GM18861 (cell line): ENCODE data around the gene FBXO21.
A peak's percentile ranks its signal among the peaks of the same experiment; 100 is the strongest.
"Not testable (repeated sequence)": the region's sequence is repeated elsewhere in the genome, so short reads cannot be mapped to it uniquely, and the experiment has no call there.

Experiments used
- ATAC-seq: cut with Tn5 transposase; IDR thresholded peaks from one replicate; pipeline ENCODE4 v1.9.1; 2021; ENCODE audit not compliant: unreplicated experiment

Gene FBXO21, protein sequence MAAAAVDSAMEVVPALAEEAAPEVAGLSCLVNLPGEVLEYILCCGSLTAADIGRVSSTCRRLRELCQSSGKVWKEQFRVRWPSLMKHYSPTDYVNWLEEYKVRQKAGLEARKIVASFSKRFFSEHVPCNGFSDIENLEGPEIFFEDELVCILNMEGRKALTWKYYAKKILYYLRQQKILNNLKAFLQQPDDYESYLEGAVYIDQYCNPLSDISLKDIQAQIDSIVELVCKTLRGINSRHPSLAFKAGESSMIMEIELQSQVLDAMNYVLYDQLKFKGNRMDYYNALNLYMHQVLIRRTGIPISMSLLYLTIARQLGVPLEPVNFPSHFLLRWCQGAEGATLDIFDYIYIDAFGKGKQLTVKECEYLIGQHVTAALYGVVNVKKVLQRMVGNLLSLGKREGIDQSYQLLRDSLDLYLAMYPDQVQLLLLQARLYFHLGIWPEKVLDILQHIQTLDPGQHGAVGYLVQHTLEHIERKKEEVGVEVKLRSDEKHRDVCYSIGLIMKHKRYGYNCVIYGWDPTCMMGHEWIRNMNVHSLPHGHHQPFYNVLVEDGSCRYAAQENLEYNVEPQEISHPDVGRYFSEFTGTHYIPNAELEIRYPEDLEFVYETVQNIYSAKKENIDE

GRCh38 chr12:117190210-117190781 lies at the start of gene FBXO21:
Gene FBXO21 (minus strand): TSS chr12:117190470. CDS start chr12:117190456, 14 bp downstream.
- peak; percentile 83 for ATAC-seq

GRCh38 chr12:117236456-117237001 lies 46.3 kb upstream of the FBXO21 start:
- ATAC-seq = no peak

DNA sequence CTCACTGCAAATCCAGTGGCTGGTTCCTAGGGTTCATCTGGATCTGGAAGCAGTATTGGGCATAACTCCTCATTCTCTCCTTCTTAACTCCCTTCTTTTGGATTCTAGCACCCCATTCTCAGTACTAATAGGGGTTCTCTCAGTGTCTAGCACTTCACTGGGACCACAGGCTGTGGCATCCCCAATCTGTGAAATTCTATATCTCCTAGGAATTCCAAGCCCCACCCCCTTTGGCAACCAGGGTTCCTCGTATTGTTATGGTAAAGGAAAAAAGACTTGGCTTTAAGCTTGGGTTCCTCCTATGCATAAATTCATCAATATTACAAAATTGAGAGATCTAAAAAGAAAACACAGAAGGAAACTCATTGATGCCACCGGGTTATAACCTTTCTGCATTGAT lies 45.0 kb upstream of the FBXO21 start:
- no peak for ATAC-seq

DNA sequence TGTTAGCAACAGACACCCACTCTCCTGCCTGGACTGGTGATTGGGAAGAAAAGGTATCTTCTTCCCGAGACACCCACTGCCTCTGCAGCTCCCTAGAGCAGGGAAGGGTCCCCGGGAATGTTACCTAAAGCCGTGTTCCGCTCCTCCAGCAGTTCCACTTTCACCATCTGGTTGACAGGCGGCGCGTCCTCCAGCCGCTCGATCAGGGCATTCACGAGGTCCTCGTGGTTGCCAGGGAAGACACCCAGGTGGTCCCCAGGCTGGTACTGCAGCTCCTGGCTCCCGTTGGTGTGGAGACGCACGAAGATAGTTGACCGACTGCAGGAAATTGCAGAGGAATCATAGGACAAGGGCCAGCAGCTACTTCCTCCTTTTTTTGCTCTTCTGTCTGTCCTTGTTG lies 44.2 kb upstream of the FBXO21 start:
- no peak for ATAC-seq

GRCh38 chr12:117231750-117232149 lies 41.5 kb upstream of the FBXO21 start:
- no peak for ATAC-seq

DNA sequence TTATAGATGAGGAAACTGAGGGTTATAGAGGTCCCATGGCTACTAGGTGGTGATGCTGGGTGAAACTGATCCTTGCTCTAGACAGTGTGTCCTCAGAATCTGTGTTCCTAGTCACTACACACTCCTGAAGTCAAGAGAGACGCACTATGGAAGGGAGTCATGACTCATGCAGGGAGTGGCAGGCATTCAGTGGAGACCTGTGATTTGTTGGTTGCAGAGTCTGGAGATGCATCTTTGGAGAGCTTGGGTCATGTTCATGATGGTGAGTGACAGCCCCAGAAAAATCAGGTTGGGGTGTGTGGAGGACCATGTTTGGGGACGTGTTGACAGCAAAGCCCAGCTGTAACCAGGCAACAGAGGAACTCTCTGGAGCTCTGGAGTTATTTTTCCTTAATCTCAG lies 38.0 kb upstream of the FBXO21 start:
- ATAC-seq = no peak

GRCh38 chr12:117227000-117227653 lies 36.9 kb upstream of the FBXO21 start:
- ATAC-seq = no peak

DNA sequence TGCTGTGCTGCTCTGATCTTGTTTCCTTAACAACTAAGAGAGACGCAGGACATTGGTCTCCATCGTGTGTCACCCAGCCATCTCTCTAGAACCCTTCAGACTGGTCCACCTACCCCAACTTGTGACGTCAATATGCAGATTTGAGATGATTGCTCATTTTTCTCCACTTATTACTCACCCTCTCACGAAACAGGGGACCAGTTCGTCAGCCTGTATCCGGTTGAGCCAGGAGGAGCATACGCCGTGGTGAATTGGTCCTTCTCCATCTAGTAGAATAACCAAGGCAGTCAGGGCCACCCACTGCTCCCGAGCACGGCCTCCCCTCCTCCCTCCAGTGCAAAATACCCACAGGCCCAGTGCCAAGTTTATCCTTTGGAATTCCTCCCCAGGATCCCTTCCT lies 36.2 kb upstream of the FBXO21 start:
- ATAC-seq = no peak

- ATAC-seq = no peak
Observed at GRCh38 chr12:117225179-117225578, 34.9 kb upstream of the FBXO21 start.

GRCh38 chr12:117220947-117221346 lies 30.7 kb upstream of the FBXO21 start:
- ATAC-seq = not testable (repeated sequence)

- ATAC-seq = no peak
Observed at GRCh38 chr12:117218149-117218548, 27.9 kb upstream of the FBXO21 start.

GRCh38 chr12:117216686-117217085 lies 26.4 kb upstream of the FBXO21 start:
- ATAC-seq = no peak

DNA sequence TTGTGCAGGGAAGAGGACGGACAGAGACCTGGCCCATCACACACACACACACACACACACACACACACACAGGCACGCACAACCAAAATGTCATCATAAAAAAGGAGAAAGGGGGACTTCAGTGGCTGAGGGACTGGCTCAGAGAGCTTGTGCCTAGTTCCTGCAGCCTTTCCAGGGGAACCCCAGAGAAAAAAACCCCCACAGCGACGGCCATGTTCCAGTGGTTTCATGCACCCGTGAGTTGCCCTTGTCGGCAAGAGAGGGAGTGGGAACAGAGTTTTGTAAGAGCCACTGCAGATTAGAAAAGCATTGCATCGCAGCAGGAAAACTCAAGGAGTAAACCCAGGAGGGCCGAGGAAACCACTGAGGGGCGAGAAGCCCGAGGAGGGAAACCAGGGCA lies 24.5 kb upstream of the FBXO21 start:
- ATAC-seq = no peak

GRCh38 chr12:117213295-117213808 lies 23.1 kb upstream of the FBXO21 start:
- no peak for ATAC-seq

DNA sequence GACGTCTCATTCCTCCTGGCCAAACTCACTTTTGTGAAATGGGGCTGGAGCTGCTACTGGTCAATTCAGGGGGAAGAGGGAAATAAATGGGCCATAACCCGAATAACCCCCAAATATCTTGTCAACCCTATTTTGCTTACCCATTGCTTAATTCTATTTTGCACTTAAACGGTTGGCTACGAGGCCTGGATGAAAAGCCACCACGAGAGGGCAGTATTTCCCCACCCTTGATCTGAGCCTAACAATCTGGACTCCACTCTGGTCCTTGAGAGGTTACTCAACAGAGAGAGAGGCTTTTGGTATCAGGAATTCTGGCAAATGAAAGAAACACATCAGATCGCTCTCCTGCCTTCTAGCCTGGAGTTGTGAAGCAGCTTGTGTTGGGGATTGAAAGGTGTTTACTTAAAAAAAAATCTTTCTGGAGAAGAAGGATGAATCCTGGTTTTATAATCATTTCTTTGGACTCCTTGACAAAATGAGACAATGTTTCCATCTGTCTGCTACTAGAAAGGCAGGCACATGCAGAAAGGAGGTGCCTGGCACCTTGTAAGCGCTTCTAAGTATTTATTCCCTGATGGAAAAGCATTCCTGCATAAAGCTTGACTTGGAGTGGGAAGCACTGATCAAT lies 22.4 kb upstream of the FBXO21 start:
- ATAC-seq = no peak

- ATAC-seq = no peak
Observed at GRCh38 chr12:117210266-117210918, 20.1 kb upstream of the FBXO21 start.

DNA sequence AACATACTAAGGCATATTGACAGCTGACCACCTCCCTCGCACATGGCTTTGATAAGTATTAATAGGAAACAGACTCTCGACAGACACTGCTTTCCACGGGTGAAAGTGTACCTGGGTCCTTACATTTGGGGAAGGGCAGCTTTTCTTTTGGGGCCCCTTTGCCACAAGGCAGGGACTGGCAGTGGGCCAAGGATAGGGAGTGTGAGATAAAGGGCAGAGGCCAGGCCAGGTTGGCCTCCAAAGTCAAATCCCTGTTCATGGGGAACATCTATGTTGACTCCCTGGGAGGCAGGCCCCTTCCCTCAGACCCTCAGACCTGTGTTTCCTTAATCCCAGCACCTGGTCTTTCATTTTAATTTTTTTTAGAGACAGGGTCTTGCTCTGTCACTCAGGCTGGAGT lies 19.4 kb upstream of the FBXO21 start:
- no peak for ATAC-seq

- ATAC-seq = no peak
Observed at GRCh38 chr12:117208811-117209455, 18.7 kb upstream of the FBXO21 start.

DNA sequence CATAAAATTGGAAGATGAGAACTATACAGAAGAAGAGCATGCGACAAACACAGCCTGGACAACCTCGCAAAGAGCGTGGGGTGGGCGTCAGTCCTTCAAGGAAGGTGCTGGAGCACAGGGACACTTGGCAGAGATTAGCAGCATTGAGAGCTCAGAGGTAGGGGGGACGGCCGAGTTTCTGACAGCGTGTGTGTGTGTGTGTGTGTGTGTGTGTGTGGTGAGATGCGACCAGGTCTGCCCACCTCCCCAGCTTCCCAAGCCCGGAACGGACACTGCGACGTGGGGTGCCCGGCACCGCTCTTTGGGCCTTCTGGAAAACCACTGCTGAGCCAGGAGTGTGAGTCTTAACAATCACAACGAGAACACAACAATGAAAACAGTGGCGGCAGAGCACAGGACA lies 17.9 kb upstream of the FBXO21 start:
- no peak for ATAC-seq

DNA sequence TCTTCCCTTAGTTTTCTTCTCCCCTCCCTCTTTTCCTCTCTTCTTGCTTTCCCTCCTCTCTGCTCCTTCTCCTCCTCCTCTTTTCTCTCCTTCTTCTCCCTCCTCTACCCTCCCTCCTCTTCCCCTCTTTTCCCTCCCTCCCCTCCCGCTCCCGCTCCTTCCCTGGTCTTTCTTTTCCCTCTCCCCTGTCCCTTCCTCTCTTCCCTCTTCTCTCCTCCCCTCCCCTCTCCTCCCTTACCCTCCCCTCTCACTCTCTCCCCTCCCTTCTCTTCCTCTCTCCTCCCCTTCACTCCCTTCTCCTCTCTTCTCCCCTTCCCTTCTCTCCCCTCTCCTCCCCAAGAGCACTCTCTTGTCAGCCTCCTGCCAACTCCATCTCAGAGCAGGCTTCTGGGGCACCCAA lies 17.4 kb upstream of the FBXO21 start:
- ATAC-seq = no peak
